K562 (cell line): ENCODE results near the gene CBFA2T3. TPM values are rescaled to one million over a fixed set of nuclear protein-coding genes. Genes with fewer than 3 reads are reported as not detected.

Source experiments
- ATAC-seq: fragments of 200-7000 bp; cut with Tn5 transposase; 3 replicates; pipeline ENCODE4 v1.9.1; 2020; ENCODE audit warnings: moderate library complexity
- BruUV-seq: library from RNA; stranded (reverse); fragments of 400-500 nt; replicated peaks from 2 replicates; lab custom pipeline; 2021; lab: Mats Ljungman, UMichigan
- CTCF ChIA-PET: fragments of 300-600 bp; formaldehyde crosslinking; extraction: SDS; loops from one replicate; lab custom pipeline; 2021; ENCODE audit warnings: low intra/inter-chr PET ratio; lab: Yijun Ruan, JAX
- POLR2A ChIA-PET: fragments of 300-600, 350-650 bp; sonication (Branson Sonifier 250); formaldehyde crosslinking; extraction: SDS; loops from one replicate; lab custom pipeline; 2021; ENCODE audit warnings: antibody characterized with exemption, inconsistent platforms; lab: Yijun Ruan, JAX
- DNase-seq, 4 experiments: peaks; one replicate each; pipeline versions ENCODE4 v3.0.0 to v3.0.0-alpha.2; 2011 to 2018; ENCODE audit warnings: low spot score in 3 of 4, mixed read lengths in 3 of 4; ENCODE audit errors: extremely low read depth in 1 of 4
- FAIRE-seq: peaks from 2 replicates; lab custom pipeline; 2011; peaks lifted over from hg19 to GRCh38; lab: Jason Lieb, UNC
- H2AFZ ChIP-seq: 2 replicates; pipeline ENCODE4 v1.6.0; 2011; ENCODE audit warnings: low read depth, low read length, control low read depth, inconsistent platforms
- H3K27ac ChIP-seq: fragments of 200-600 bp; 3 replicates; pipeline ENCODE4 v1.8.0; 2011; ENCODE audit warnings: low read depth, mild to moderate bottlenecking, control low read depth, inconsistent platforms, low read length, moderate library complexity, mixed read lengths; ENCODE audit errors: extremely low read depth
- H3K27me3 ChIP-seq, 2 experiments: fragments of 300-600 bp in 1 of 2; 2 replicates in 1 of 2; 3 replicates in 1 of 2; pipeline versions ENCODE4 v1.6.0 to v1.8.0; 2011; ENCODE audit warnings: inconsistent platforms in 2 of 2, low read length in 2 of 2, mild to moderate bottlenecking in 1 of 2, mixed read lengths in 1 of 2, moderate library complexity in 1 of 2; ENCODE audit not compliant: control insufficient read depth in 2 of 2, insufficient read depth in 2 of 2
- H3K36me3 ChIP-seq: fragments of 300-600 bp; 3 replicates; pipeline ENCODE4 v1.8.0; 2011; ENCODE audit warnings: mild to moderate bottlenecking, low read length, inconsistent platforms; ENCODE audit not compliant: control insufficient read depth, insufficient read depth
- H3K4me1 ChIP-seq, 2 experiments: fragments of 200-600 bp in 1 of 2; replicated peaks in 1 of 2; 2 replicates in 1 of 2; 3 replicates in 1 of 2; pipeline versions ENCODE4 v1.5.1 to v1.8.0; 2011; ENCODE audit warnings: inconsistent platforms in 2 of 2, low read length in 2 of 2, mild to moderate bottlenecking in 1 of 2, mixed read lengths in 1 of 2, moderate library complexity in 1 of 2; ENCODE audit not compliant: control insufficient read depth in 2 of 2, insufficient read depth in 2 of 2
- H3K4me2 ChIP-seq: 2 replicates; pipeline ENCODE4 v1.6.1; 2011; ENCODE audit warnings: low read length, control low read depth, inconsistent platforms, mixed read lengths; ENCODE audit not compliant: insufficient read depth
- H3K4me3 ChIP-seq: fragments of 200-600 bp; sonication (generic), shearing (Covaris generic); 2 replicates; pipeline ENCODE4 v1.5.1; 2016; ENCODE audit warnings: control low read depth, inconsistent platforms
- H3K79me2 ChIP-seq: fragments of 200-600 bp; 3 replicates; pipeline ENCODE4 v1.8.0; 2011; ENCODE audit warnings: low read length, inconsistent platforms; ENCODE audit not compliant: control insufficient read depth, insufficient read depth
- H3K9ac ChIP-seq, 2 experiments: 2 replicates each; pipeline versions ENCODE4 v1.6.0 to v1.6.1; 2011; ENCODE audit warnings: low read depth in 2 of 2, low read length in 2 of 2, control low read depth in 1 of 2, inconsistent platforms in 1 of 2, mild to moderate bottlenecking in 1 of 2, mixed read lengths in 1 of 2; ENCODE audit not compliant: insufficient read depth in 1 of 2
- H3K9me1 ChIP-seq: one replicate; pipeline ENCODE4 v1.6.0; 2011; ENCODE audit warnings: inconsistent platforms, mild to moderate bottlenecking, low read length, moderate library complexity; ENCODE audit not compliant: control insufficient read depth, insufficient read depth
- H3K9me3 ChIP-seq: replicated peaks from 2 replicates; pipeline ENCODE4 v1.5.1; 2011; ENCODE audit warnings: low read depth, low read length, inconsistent platforms; ENCODE audit not compliant: control insufficient read depth, insufficient read depth
- H4K20me1 ChIP-seq: replicated peaks from 2 replicates; pipeline ENCODE4 v1.6.1; 2011; ENCODE audit warnings: low read length, inconsistent platforms, mixed read lengths; ENCODE audit not compliant: control insufficient read depth, insufficient read depth
- BDP1 ChIP-seq: IDR thresholded peaks from 3 replicates; pipeline ENCODE4 v1.6.1; 2011; ENCODE audit not compliant: insufficient read length, insufficient read depth
- DPF2 ChIP-seq: fragments of 450-650 bp; IDR thresholded peaks from 2 replicates; pipeline ENCODE4 v1.6.1; 2016
- HNRNPLL ChIP-seq: fragments of 200-400 bp; formaldehyde crosslinking; IDR thresholded peaks from 2 replicates; pipeline ENCODE4 v1.6.1; 2017; ENCODE audit warnings: low read length, low read depth, mild to moderate bottlenecking; ENCODE audit not compliant: poor library complexity, severe bottlenecking
- JUNB ChIP-seq: fragments of 450-650 bp; formaldehyde crosslinking; conservative IDR thresholded peaks from 2 replicates; pipeline ENCODE4 v1.4.0; 2020; ENCODE audit warnings: mild to moderate bottlenecking
- MTA2 ChIP-seq: fragments of 450-650 bp; IDR thresholded peaks from 2 replicates; pipeline ENCODE4 v1.6.1; 2016; ENCODE audit warnings: low read depth
- MYNN ChIP-seq, 2 experiments: sonication (generic); formaldehyde crosslinking in 1 of 2; IDR thresholded peaks; 2 replicates each; pipeline versions ENCODE4 v1.5.0 to v1.6.1; 2016 to 2020; ENCODE audit warnings: antibody characterized with exemption in 1 of 2, missing genetic modification reagents in 1 of 2
- RBFOX2 ChIP-seq: fragments of 200-400 bp; formaldehyde crosslinking; IDR thresholded peaks from 2 replicates; pipeline ENCODE4 v1.6.1; 2017; ENCODE audit warnings: low read depth, mild to moderate bottlenecking, low read length, moderate library complexity
- TOE1 ChIP-seq, 2 experiments: fragments of 450-650 bp in 1 of 2; sonication (generic) in 1 of 2; formaldehyde crosslinking in 1 of 2; IDR thresholded peaks; 2 replicates each; pipeline versions ENCODE4 v1.7.1 to v1.8.0; 2016 to 2022; ENCODE audit warnings: borderline replicate concordance in 2 of 2, mild to moderate bottlenecking in 2 of 2, antibody characterized with exemption in 1 of 2, inconsistent platforms in 1 of 2, low read depth in 1 of 2, missing genetic modification reagents in 1 of 2, moderate library complexity in 1 of 2
- TSC22D4 ChIP-seq: fragments of 450-650 bp; IDR thresholded peaks from 2 replicates; pipeline ENCODE4 v1.6.1; 2016; ENCODE audit warnings: missing genetic modification characterization, missing biosample characterization, control low read depth
- ZEB2 ChIP-seq: fragments of 450-650 bp; IDR thresholded peaks from 2 replicates; pipeline ENCODE4 v1.6.1; 2016
- ZNF324 ChIP-seq: fragments of 250-450 bp; sonication (Bioruptor Pico); IDR thresholded peaks from 2 replicates; pipeline ENCODE4 v1.4.0; 2020; ENCODE audit warnings: mild to moderate bottlenecking
- ZNF766 ChIP-seq: fragments of 200-800 bp; sonication (Bioruptor generic); conservative IDR thresholded peaks from 2 replicates; pipeline ENCODE4 v1.6.1; 2016; ENCODE audit warnings: missing genetic modification characterization, missing compliant biosample characterization
- WGBS: fragments of 100-300 bp; shearing (Covaris generic); methylation state at CpG from one replicate; pipeline ENCODE4 v1.1.6; 2016; ENCODE audit warnings: low coverage, mixed read lengths; ENCODE audit not compliant: insufficient coverage; ENCODE audit errors: missing lambda C conversion rate; 5-methylcytosine and 5-hydroxymethylcytosine counted together
- in situ Hi-C: fragments of 300-500 bp; cut with MboI; formaldehyde crosslinking; loops from 4 replicates; pipeline ENCODE4 v1.15.0; 2018; ENCODE audit warnings: inconsistent platforms, mixed read lengths
- intact Hi-C: fragments of 100-400 bp; cut with micrococcal nuclease; formaldehyde crosslinking; loops from 2 replicates; pipeline ENCODE4 v1.14.2; 2022
- polyA plus RNA-seq, 8 experiments: library from polyadenylated mRNA; depleted of rRNA in 4 of 8; stranded (reverse) in 5 of 8; unstranded in 3 of 8; fragments of >200 nt; fragmentation: Nextera tagmentation in 2 of 8; fragmentation: Illumina TruSeq in 1 of 8; extraction: Ambion mirVana in 2 of 8; extraction: Trizol in 1 of 8; gene quantifications; 2 replicates each; pipeline versions ENCODE4 v1.2.1 to v1.2.3, GENCODE V29; 2011 to 2014; ENCODE audit warnings: inconsistent platforms in 1 of 8, missing spikeins in 1 of 8
- total RNA-seq, 7 experiments: library from RNA; depleted of rRNA in 6 of 7; stranded (reverse); fragments of >200 nt in 6 of 7; fragmentation: Illumina TruSeq in 2 of 7; extraction: Trizol in 2 of 7; gene quantifications; 2 replicates each; pipeline versions ENCODE4 v1.2.1 to v1.2.3, GENCODE V29; 2011 to 2021; ENCODE audit warnings: low replicate concordance in 1 of 7
- TF ChIP-seq, protein P1 (sequence below): fragments of 450-650 bp; IDR thresholded peaks from 2 replicates; pipeline ENCODE4 v1.6.1; 2018; ENCODE audit not compliant: partially characterized antibody
- TF ChIP-seq, protein P2 (sequence below): fragments of 450-650 bp; formaldehyde crosslinking; IDR thresholded peaks from 2 replicates; pipeline ENCODE4 v1.4.0; 2020; ENCODE audit warnings: mild to moderate bottlenecking, moderate library complexity

The CBFA2T3 gene
- total and polyA plus RNA-seq, 9 of the 15 experiments (the other 6 are each of a cell fraction or from before 2014, with no cell fraction given): 2.3 to 145 (median 6.7) TPM

DNA sequence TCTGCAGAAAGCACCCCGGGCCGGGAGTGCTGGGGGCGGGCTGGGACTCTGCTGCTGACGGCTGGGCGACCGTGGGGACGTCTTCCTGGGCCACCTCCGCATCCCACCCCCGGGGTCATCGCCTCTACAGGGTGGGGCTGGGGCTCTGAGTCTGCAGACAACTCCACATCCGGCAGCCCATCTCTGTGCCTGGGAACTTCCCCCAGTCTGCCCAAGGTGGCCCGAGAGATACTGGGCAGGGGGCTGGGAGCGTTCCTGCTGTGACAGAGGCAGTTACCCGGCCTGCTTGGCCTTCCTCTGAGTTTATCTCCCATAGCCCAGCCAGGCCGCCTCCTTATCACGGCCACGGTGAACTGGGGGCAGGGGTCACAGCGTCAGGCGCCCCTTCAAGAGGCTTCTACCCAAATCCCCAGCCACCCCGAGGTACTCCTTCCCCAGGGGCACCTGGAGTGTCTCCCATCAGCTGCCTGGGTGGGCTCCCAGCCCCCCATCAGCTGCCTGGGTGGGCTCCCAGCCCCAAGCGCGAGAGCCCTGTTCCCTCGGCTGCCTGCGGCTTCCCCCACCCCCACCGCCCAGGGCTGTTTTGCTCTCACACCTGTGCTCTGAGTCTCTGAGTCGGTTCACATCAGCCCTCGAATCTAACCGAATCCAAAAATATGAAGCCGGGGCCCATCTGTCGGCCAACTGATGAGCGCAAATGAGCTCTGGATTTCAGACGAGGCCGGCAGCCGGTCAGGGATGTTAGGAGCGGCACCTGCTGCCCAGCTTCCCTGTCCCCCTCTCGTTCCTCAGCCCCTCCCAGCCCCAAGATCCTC lies 15.6 kb upstream of the CBFA2T3 start:
- Histone ChIP-seq H3K9me3 (peaks cover 8% of the 10 kb centered on the region), H3K79me2 (peaks cover 8% of the 10 kb centered on the region; the same call in 2 of the 3 replicates), H3K9me1 (peaks cover 4% of the 10 kb centered on the region), H3K36me3 (no peaks in the 10 kb centered on the region), H3K4me1 (peaks cover 54 to 85% of the 10 kb centered on the region in 2 experiments), H4K20me1 (no peaks in the 10 kb centered on the region), H3K27ac (peak overlapping the region; percentile 97), H3K4me3 (peak overlapping the region; percentile 35), H3K27me3 (no peaks in the 10 kb centered on the region), H3K4me2 (peak overlapping the region; percentile 81), H3K9ac (peak overlapping the region; percentile 77 to 83), H2AFZ (peak overlapping the region; percentile 36; the same call in 1 of the 2 replicates)
- ATAC-seq: peak; percentile 88
- peak; percentile 93 to 99 (median 96) for DNase-seq
- POLR2A ChIA-PET: interaction anchor here (0.6 to 1.4 kb wide), 12 partner anchors 8 to 226 kb away, joined by 3 to 7 read pairs (median 4); no protein-coding TSS in a partner anchor
- WGBS: 1% methylated on average over 35 of the region's 36 CpGs
- FAIRE-seq: peak; percentile 98
- CTCF ChIA-PET: no interaction called here
- no TSS peak for BruUV-seq
- intact Hi-C loops: loop anchor here (1.0 to 5.0 kb wide), 3 partner anchors 12 to 100 kb away; partner anchors contain the start of genes ACSF3 and CBFA2T3
- in situ Hi-C loops: no loop called here
- TF ChIP-seq ZNF324 (CRISPR knock-in tag): 0 out of 2 replicates have a peak, but pooled peaks have one; percentile 29
- TF ChIP-seq, protein P1, sequence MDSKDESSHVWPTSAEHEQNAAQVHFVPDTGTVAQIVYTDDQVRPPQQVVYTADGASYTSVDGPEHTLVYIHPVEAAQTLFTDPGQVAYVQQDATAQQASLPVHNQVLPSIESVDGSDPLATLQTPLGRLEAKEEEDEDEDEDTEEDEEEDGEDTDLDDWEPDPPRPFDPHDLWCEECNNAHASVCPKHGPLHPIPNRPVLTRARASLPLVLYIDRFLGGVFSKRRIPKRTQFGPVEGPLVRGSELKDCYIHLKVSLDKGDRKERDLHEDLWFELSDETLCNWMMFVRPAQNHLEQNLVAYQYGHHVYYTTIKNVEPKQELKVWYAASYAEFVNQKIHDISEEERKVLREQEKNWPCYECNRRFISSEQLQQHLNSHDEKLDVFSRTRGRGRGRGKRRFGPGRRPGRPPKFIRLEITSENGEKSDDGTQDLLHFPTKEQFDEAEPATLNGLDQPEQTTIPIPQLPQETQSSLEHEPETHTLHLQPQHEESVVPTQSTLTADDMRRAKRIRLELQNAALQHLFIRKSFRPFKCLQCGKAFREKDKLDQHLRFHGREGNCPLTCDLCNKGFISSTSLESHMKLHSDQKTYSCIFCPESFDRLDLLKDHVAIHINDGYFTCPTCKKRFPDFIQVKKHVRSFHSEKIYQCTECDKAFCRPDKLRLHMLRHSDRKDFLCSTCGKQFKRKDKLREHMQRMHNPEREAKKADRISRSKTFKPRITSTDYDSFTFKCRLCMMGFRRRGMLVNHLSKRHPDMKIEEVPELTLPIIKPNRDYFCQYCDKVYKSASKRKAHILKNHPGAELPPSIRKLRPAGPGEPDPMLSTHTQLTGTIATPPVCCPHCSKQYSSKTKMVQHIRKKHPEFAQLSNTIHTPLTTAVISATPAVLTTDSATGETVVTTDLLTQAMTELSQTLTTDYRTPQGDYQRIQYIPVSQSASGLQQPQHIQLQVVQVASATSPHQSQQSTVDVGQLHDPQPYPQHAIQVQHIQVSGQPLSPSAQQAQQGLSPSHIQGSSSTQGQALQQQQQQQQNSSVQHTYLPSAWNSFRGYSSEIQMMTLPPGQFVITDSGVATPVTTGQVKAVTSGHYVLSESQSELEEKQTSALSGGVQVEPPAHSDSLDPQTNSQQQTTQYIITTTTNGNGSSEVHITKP: peak; percentile 15
- no peak; the same call in 1 of the 2 replicates for TF ChIP-seq TOE1 (IDR thresholded peaks at IDR 0.05; ENCODE audit: borderline replicate concordance)
- TF ChIP-seq TOE1 (CRISPR knock-in tag; IDR thresholded peaks at IDR 0.05; ENCODE audit: borderline replicate concordance, low read depth): no peak
- no peak for TF ChIP-seq JUNB (CRISPR knock-in tag)
- peak; percentile 96 for TF ChIP-seq MTA2
- no peak for TF ChIP-seq HNRNPLL
- peak; percentile 94 for TF ChIP-seq MYNN (IDR thresholded peaks at IDR 0.05)
- no peak for TF ChIP-seq MYNN (CRISPR knock-in tag; IDR thresholded peaks at IDR 0.05)
- TF ChIP-seq RBFOX2: peak; percentile 81
- TF ChIP-seq, protein P2, sequence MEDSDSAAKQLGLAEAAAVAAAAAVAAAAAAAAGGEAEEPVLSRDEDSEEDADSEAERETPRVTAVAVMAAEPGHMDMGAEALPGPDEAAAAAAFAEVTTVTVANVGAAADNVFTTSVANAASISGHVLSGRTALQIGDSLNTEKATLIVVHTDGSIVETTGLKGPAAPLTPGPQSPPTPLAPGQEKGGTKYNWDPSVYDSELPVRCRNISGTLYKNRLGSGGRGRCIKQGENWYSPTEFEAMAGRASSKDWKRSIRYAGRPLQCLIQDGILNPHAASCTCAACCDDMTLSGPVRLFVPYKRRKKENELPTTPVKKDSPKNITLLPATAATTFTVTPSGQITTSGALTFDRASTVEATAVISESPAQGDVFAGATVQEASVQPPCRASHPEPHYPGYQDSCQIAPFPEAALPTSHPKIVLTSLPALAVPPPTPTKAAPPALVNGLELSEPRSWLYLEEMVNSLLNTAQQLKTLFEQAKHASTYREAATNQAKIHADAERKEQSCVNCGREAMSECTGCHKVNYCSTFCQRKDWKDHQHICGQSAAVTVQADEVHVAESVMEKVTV (CRISPR knock-in tag): peak; percentile 39; the same call in 1 of the 2 replicates
- TF ChIP-seq BDP1: no peak
- no peak for TF ChIP-seq TSC22D4 (tag)
- peak; percentile 91 for TF ChIP-seq ZNF766 (CRISPR knock-in tag)
- TF ChIP-seq DPF2: peak; percentile 97
- TF ChIP-seq ZEB2: peak; percentile 69; the same call in 1 of the 2 replicates
